Activated CD8-positive, alpha-beta memory T cell treated with anti-CD3 and anti-CD28 coated beads, Interleukin-2, amount 50 U/mL, for 24 hours (primary cell): ENCODE measurements around the gene KLF8.
"Not testable (repeated sequence)": the region's sequence is repeated elsewhere in the genome, so short reads cannot be mapped to it uniquely, and the experiment has no call there.

Experiments used
- DNase-seq: peaks from one replicate; pipeline ENCODE4 v3.0.0-alpha.2; 2020; ENCODE audit errors: extremely low read depth

KLF8 gene

GRCh38 chrX:56232221-56233082 lies at the start of gene KLF8:
KLF8 (plus strand) TSS chrX:56232356; CDS start chrX:56233335, 979 bp downstream.
- DNase-seq = no peak

DNA sequence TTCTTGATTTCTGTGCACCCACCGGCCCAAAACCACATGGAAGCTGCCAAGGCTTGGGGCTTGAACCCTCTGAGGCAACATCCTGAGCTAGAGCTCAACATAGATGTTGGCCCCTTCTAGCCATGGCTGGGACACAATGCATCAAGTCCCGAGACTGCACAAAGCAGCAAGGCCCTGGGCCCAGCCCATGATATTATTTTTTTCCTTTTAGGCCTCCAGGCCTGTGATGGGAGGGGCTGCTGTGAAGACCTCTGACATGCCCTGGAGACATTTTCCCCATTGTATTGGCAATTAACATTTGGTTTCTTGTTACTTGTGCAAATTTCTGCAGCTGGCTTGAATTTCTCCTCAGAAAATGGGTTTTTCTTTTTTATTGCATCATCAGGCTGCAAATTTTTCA lies 25.2 kb upstream of the KLF8 start:
- DNase-seq = not testable (repeated sequence)

DNA sequence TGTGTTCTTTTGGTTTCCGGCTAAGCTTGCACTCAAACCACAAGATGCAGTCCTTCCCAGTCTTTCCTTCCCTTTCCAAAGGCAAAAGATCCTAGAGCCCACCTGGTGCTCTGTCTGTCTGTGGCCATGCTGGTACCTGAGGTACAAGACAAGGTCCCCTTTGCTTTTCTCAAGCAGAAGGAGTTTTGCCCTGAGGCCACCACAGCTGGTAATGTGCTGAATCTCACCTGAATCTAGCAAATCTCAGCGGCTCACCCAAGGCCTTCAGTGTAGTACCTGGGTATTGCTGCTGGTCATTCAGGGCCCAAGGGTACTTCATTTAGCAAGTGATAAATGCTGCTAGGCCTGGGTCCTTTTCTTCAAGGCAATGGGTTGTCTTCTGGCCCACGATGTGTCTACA lies 20.5 kb upstream of the KLF8 start:
- DNase-seq = no peak

- DNase-seq = no peak
Observed at GRCh38 chrX:56216332-56216731, 15.8 kb upstream of the KLF8 start.

DNA sequence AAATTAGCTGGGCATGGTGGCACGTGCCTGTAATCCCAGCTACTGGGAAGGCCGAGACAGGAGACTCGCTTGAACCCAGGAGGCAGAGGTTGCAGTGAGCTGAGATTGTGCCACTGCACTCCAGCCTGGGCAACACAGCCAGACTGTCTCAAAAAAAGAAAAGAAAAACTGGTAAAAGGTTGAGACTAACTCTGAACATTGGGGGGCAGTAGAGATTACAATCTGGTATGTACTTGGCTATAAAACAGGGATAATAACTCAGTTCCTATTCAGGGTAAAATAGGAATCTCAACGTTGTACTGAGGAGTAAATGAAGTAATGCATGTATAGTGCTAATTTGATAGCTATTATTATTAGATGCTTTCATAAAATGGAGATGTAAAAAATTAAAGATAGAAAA lies 12.5 kb upstream of the KLF8 start:
- no peak for DNase-seq

GRCh38 chrX:56221101-56221500 lies 11.1 kb upstream of the KLF8 start:
- no peak for DNase-seq

DNA sequence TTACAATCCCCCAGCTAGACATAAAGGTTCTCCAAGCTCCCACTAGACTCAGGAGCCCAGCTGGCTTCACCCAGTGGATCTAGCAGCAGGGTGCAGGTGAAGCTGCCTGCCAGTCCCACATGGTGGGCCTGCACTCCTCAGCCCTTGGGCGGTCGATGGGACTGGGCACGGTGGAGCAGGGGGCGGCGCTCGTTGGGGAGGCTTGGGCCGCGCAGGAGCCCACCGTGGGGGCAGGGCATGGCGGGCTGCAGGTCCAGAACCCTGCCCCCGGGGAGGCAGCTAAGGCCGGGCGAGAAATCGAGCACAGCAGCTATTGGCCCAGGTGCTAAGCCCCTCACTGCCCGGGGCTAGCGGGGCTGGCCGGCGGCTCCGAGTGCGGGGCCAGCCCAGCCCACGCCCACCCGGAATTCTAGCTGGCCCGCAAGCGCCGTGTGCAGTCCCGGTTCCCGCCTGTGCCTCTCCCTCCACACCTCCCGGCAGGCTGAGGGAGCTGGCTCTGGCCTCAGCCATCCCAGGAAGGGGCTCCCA lies 9.6 kb upstream of the KLF8 start:
- DNase-seq = no peak

GRCh38 chrX:56226980-56227379 lies 5.2 kb upstream of the KLF8 start:
- no peak for DNase-seq

- no peak for DNase-seq
Observed at GRCh38 chrX:56228914-56229313, 3.2 kb upstream of the KLF8 start.

GRCh38 chrX:56231537-56232090 lies 542 bp upstream of the KLF8 start:
- no peak for DNase-seq

GRCh38 chrX:56233100-56233499 lies 944 bp downstream of the KLF8 start:
- DNase-seq = no peak

- no peak for DNase-seq
Observed at GRCh38 chrX:56233682-56234081, 1.5 kb downstream of the KLF8 start.

- DNase-seq = peak; percentile 7
Observed at GRCh38 chrX:56248492-56248891, 16.3 kb downstream of the KLF8 start.

DNA sequence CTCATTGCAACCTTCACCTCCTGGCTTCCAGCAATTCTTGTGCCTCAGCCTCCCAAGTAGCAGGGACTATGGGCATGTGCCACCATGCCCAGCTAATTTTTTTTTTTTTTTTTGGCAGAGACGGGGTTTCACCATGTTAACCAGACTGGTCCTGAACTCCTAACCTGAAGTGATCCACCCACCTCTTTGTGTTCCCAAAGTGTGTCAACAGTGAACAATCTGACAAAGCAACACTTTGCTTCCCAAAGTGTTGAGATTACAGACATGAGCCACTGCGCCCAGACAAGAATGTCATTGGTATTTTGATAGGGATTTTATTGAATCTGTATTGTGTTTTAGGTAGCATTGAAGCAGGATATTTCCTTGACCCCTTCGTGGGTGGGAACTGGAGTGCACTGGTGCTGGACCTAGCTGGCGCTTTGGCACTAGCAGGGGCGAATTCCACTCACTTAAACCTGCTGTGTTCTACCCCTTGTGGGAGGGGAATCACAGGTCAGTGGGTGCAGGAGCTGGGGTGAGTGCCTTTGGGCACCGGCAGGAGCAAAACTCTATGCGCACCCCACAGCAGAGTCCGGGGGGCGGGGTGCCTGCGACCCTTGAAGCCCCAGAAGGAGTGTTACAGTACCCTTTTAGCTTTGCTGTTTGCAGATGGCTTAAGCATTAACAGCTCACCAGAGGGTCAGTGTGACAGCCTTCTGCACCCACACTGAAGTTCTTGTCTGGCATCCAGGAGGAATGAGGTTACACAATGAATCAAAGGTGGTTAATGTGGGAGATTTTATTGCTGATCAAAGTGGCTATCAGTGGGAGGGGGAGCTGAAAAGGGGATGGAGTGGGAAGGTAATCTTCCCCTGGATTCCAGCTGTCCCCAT lies 21.9 kb downstream of the KLF8 start:
- DNase-seq = no peak

DNA sequence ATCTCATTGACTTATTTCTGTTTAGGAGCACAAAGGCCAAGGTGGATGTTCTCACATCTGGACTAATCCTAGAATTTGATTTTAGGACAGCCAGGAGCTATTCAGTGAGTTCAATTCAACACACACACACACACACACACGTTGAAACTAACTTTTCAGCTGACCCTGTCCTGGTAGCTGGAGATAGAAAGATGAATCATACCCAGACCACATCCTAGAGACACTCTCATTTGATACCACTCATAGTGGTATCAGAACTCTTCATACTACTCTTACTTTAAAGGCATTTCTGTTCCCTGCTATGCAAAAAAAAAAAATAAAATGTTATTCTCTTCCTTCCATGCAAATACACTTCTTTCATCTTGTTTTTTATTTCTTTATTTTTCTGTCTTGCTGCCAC lies 36.7 kb downstream of the KLF8 start:
- DNase-seq = no peak

DNA sequence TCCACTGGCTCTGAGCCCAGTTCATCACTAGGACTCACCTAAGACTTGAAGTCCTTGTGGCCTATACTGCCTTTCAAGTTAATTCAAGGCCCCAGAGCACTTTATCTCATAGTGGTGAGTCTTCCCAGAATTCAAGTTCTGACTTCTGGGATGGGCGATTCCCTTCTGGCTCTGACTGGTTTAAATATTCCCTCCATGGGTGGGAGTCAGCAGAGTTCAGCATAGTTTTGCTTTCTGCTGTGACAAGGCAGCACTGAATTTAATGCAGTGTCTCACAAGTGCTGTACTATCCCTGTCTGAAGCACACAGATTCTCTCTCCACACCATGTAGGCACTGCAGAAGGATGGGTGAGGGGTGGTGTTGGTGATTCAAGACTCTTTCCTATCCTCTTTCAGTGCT lies 46.5 kb downstream of the KLF8 start:
- DNase-seq = no peak

GRCh38 chrX:56279863-56280262 lies 47.7 kb downstream of the KLF8 start:
- DNase-seq = no peak

DNA sequence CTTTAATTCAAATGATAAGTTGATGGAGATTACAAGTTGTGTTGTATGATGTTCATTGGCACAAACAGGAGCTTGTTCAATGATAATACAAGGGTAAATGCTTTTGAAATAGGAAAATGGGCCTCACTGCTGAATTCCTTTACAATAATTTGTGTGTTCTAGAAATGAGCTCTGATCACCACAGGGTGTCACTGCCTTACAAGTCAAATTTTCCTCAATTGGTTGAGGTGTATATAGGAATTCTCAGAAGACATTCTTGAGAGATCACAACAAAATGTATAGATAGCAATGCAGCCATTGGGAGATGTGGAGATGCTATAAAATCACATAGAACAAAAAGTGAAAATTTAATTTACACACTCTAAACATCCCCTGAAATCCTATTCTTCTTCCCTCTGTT lies 49.6 kb downstream of the KLF8 start:
- no peak for DNase-seq

GRCh38 chrX:56284269-56284668 lies 52.1 kb downstream of the KLF8 start:
- DNase-seq = no peak

GRCh38 chrX:56288608-56289007 lies 56.5 kb downstream of the KLF8 start:
- DNase-seq = no peak

DNA sequence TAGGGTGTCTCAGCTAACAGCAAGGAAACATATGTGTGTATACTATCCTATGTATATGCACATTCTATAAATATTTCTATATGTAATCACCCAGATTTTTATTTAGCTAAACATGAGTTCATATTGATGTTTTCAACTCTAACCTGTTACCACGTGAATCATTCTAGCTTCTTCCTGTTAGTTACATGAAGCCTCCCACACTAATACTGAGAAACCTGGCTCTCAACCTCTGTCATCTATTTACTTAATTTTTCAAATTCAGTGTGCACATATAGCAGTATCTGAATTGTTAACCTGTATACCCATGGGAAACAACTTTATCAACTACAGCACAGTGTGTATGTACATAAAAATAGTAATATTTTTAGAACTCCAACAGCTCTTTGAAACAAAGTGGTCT lies 57.3 kb downstream of the KLF8 start:
- DNase-seq = no peak

DNA sequence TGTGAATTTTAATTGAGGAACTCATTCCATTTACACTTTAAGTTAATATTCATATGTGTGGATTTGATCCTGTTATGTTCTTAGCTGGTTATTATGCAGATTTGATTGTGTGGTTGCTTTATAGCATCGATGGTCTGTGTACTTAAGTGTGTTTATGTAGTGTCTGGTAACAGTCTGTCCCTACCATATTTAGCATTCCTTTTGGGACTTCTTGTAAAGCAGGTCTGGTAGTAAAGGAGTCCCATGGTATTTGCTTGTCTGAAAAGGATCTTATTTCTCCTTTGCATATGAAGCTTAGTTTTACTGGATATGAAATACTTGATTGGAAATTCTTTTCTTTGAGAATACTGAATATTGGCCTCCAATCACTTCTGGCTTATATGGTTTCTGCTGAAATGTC lies 76.6 kb downstream of the KLF8 start:
- DNase-seq = no peak
